Chondrocyte (in vitro differentiated cells): ENCODE data around the gene SIPA1L3. TPM values are rescaled to one million over a fixed set of nuclear protein-coding genes. Genes with fewer than 3 reads are reported as not detected.

ENCODE experiments used
- DNase-seq: peaks from one replicate; pipeline ENCODE4 v3.0.0; 2021; ENCODE audit warnings: mixed read lengths, low spot score
- H3K27ac Mint-ChIP-seq: one replicate; pipeline ENCODE4 v1.8.0; 2021; ENCODE audit warnings: mild to moderate bottlenecking, moderate library complexity, mixed read lengths; ENCODE audit not compliant: unreplicated experiment
- H3K27me3 Mint-ChIP-seq: 2 replicates; pipeline ENCODE4 v1.8.0; 2021; ENCODE audit warnings: low read depth, mixed read lengths
- H3K36me3 Mint-ChIP-seq: 2 replicates; pipeline ENCODE4 v1.8.0; 2021; ENCODE audit warnings: low read depth, mixed read lengths
- H3K4me1 Mint-ChIP-seq: 2 replicates; pipeline ENCODE4 v1.8.0; 2021; ENCODE audit warnings: low read depth, mild to moderate bottlenecking, mixed read lengths
- H3K4me3 Mint-ChIP-seq: one replicate; pipeline ENCODE4 v1.8.0; 2021; ENCODE audit warnings: mild to moderate bottlenecking, moderate library complexity, mixed read lengths; ENCODE audit not compliant: unreplicated experiment
- H3K9me3 Mint-ChIP-seq: 2 replicates; pipeline ENCODE4 v1.8.0; 2021; ENCODE audit warnings: low read depth, mixed read lengths
- CTCF ChIP-seq: fragments of 200-600 bp; sonication (generic); IDR thresholded peaks from 2 replicates; pipeline ENCODE4 v1.5.0; 2021; ENCODE audit warnings: antibody characterized with exemption, mild to moderate bottlenecking, moderate library complexity
- total RNA-seq: library from RNA; stranded (reverse); gene quantifications from 3 replicates; pipeline ENCODE4 v1.2.1, GENCODE V29; 2021

Gene SIPA1L3
- total RNA-seq, 1 donor from 2014 or later = 17.5 TPM

DNA sequence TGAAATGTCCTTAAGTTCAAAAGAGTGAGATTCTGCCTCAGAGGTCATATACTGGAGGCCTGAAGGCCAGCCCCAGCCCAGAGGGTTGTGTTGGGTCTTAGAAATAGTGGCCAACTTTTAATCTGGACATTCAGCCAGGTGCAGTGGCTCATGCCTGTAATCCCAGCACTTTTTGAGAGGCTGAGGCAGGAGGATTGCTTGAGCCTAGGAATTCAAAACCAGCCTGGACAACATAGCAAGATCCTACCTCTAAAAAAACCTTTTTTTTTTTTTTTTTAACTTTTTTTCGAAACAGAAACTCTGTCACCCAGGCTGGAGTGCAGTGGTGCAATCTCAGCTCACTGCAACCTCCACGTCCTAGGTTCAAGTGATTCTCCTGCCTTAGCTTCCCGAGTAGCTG, 301.6 kb downstream of the SIPA1L3 start:
- TF ChIP-seq CTCF = no peak
- Mint-ChIP-seq H3K4me1 (peaks cover 19% of the 10 kb centered on the region), H3K9me3 (no peaks in the 10 kb centered on the region), H3K27ac (no peak overlapping the region), H3K36me3 (peaks cover 1% of the 10 kb centered on the region), H3K4me3 (no peak overlapping the region), H3K27me3 (no peaks in the 10 kb centered on the region)
- DNase-seq = no peak

GRCh38 chr19:38209152-38209551, 302.1 kb downstream of the SIPA1L3 start:
- H3K4me3 Mint-ChIP-seq = no peak overlapping the region
- H3K27me3 Mint-ChIP-seq = no peaks in the 10 kb centered on the region
- H3K27ac Mint-ChIP-seq = no peak overlapping the region
- H3K4me1 Mint-ChIP-seq = peaks cover 23% of the 10 kb centered on the region
- no peak for DNase-seq
- no peaks in the 10 kb centered on the region for H3K9me3 Mint-ChIP-seq
- no peak for TF ChIP-seq CTCF
- H3K36me3 Mint-ChIP-seq = peaks cover 1% of the 10 kb centered on the region

GRCh38 chr19:38209671-38210457, 302.9 kb downstream of the SIPA1L3 start:
- DNase-seq = no peak
- H3K27me3 Mint-ChIP-seq = no peaks in the 10 kb centered on the region
- H3K4me1 Mint-ChIP-seq = peaks cover 26% of the 10 kb centered on the region
- no peak overlapping the region for H3K27ac Mint-ChIP-seq
- TF ChIP-seq CTCF = no peak
- H3K36me3 Mint-ChIP-seq = peaks cover 1% of the 10 kb centered on the region
- peak overlapping the region; percentile 61 for H3K4me3 Mint-ChIP-seq
- no peaks in the 10 kb centered on the region for H3K9me3 Mint-ChIP-seq

DNA sequence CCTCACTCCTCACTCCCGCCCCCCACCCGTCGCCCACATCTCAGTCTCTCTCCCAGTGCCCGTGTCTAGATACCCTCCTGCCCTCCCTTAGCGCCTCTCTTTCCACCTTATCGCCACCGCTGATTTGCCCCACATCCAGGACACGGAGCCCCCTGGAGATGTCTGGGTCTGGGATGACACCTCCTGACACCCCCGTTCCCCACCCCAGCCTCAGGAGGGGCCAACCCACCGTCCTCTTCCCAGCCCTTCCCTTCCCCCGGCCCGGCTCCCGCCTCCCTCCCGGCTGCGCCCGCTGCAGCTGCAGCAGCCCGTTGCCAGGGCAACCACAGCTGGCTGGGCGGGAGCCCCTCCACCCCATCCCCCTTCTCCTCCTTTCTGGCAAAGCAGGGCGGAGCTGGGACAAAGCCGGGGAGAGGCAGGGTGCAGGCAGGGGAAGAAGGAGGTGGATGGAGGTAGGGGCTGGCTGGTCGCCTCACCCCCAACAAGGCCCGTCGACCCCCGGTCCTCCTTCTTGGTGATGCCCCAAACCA, 303.5 kb downstream of the SIPA1L3 start:
- H3K27ac Mint-ChIP-seq = no peak overlapping the region
- H3K27me3 Mint-ChIP-seq = no peaks in the 10 kb centered on the region
- H3K4me3 Mint-ChIP-seq = peak overlapping the region; percentile 61
- H3K9me3 Mint-ChIP-seq = no peaks in the 10 kb centered on the region
- H3K36me3 Mint-ChIP-seq = peaks cover 1% of the 10 kb centered on the region
- H3K4me1 Mint-ChIP-seq = peaks cover 26% of the 10 kb centered on the region
- DNase-seq = no peak
- TF ChIP-seq CTCF = no peak

DNA sequence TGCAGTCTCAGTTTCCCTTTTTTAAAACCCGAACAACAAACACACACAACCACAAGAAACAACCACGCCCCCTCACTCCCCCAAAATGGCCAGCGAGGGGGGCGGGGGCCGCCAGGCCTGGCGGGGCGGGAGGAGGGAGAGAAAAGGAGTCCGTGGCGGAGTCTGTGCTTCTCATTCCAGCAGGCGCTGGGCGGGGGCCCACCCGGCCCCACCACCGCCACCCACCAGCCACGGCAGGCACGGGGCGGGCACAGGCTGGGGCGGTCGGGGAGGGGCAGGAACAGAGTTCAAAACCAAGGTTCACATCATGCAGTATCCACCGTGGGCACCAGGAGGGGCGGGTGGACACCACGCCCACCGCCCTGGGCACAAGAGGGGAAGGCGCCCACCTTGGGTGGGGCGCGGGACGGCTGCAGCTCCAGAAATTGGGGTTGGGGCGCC, 304.2 kb downstream of the SIPA1L3 start:
- H3K9me3 Mint-ChIP-seq = no peaks in the 10 kb centered on the region
- H3K4me3 Mint-ChIP-seq = no peak overlapping the region

More for the DNA sequence above, 304.2 kb downstream of the SIPA1L3 start:
- Mint-ChIP-seq H3K4me1 (peaks cover 26% of the 10 kb centered on the region), H3K27me3 (no peaks in the 10 kb centered on the region), H3K27ac (no peak overlapping the region), H3K36me3 (peaks cover 1% of the 10 kb centered on the region)
- DNase-seq = no peak
- no peak for TF ChIP-seq CTCF
